ENCODE measurements around the gene DUSP2.

DNA sequence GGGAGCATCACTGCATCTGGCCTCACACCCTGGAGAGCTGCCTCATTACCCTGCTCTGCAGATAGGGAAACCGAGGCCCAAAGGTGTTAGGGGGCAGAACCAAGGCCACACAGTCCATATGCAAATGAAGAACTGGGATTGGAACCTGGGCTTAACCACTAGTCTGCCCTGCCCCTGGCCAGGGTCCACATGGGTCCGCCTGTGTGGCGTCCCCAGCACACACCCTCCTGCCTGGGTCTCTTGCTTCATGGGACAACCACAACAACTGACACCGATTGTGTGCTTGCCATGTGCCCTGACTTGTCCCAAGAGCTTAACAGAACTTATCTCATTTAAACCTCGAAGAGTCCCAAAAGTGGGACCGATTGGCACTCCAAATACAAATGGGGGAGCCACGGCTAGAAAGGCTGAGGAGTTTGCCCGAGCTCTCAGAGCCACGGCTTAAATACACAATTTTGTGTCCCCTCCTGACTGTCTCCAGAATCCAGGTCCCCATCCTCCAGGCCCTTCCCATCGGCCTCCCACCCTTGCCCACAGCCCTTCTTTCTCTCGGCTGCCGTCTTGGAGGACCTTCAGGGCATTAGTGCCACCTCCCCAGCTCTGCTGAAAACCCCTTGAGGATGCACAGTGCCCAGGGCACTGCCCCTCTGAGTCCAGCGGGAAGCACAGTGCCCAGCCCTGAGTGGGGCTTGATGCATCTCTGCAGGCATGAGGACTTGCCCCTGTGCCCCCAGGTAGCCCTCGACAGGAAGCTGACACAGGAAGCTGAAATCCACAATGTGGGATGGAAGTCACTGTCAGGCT is 5.8 kb upstream of the DUSP2 start:
- TF ChIP-seq, protein P1, sequence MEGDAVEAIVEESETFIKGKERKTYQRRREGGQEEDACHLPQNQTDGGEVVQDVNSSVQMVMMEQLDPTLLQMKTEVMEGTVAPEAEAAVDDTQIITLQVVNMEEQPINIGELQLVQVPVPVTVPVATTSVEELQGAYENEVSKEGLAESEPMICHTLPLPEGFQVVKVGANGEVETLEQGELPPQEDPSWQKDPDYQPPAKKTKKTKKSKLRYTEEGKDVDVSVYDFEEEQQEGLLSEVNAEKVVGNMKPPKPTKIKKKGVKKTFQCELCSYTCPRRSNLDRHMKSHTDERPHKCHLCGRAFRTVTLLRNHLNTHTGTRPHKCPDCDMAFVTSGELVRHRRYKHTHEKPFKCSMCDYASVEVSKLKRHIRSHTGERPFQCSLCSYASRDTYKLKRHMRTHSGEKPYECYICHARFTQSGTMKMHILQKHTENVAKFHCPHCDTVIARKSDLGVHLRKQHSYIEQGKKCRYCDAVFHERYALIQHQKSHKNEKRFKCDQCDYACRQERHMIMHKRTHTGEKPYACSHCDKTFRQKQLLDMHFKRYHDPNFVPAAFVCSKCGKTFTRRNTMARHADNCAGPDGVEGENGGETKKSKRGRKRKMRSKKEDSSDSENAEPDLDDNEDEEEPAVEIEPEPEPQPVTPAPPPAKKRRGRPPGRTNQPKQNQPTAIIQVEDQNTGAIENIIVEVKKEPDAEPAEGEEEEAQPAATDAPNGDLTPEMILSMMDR (IDR thresholded peaks at IDR 0.05): no peak
- TF ChIP-seq POLR2A (IDR thresholded peaks at IDR 0.05): no peak
